GM18951 (cell line): ENCODE results near the gene STAT3.
A peak's percentile ranks its signal among the peaks of the same experiment; 100 is the strongest.
"Not testable (repeated sequence)": the region's sequence is repeated elsewhere in the genome, so short reads cannot be mapped to it uniquely, and the experiment has no call there.

Source experiments
- POLR2A ChIP-seq: IDR thresholded peaks from 4 replicates; pipeline ENCODE4 v1.6.1; 2011; ENCODE audit warnings: mild to moderate bottlenecking; ENCODE audit not compliant: insufficient read length, insufficient read depth; ENCODE audit errors: extremely low read depth
- in situ Hi-C: fragments of 300-500 bp; cut with MboI; formaldehyde crosslinking; loops from one replicate; pipeline ENCODE4 v1.12.0; 2022; ENCODE audit warnings: low sequenced_read_pairs, mixed read lengths, inconsistent platforms; ENCODE audit not compliant: unreplicated experiment

STAT3 gene

DNA sequence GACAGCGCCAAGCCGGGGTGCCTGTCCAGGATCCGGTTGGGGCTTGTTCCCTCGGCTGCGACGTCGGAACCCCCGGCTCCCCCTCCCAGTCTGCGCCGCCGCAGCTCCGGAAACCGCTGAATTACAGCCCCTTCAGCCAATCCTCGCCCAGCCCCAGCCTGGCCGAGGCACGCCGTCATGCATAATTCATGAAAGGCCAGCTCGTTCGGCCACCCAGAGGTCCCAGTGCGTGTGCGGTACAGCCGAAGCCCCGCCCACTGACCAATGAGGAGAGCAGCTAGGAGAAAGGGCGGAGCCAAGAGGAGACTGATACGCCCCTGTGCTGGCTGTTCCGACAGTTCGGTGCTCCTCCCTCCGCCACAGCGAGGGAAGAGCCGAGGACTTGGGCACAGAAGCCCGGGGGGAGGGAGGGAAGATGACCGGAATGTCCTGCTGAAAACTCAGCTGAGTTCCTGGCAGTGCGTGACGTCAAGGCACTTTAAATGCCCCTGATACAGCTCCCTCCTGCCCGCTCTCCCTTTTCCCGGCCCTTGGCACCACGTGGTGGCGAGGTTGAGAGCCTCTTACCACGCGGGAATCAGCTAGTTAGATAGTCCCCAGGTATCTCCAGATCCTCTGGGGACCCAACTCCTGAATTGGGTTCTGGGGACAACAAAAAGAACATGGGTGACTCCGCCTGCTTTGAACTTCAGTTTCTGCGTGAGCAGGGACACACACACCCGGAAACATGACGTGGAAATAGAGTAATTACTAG lies at the start of gene STAT3:
STAT3 (minus strand) TSS at position 62 of the 754 bp plus-strand sequence. CDS start 39,926 bp downstream, outside the sequence.
- in situ Hi-C loops = no loop called here
- peak; percentile 69 for TF ChIP-seq POLR2A

DNA sequence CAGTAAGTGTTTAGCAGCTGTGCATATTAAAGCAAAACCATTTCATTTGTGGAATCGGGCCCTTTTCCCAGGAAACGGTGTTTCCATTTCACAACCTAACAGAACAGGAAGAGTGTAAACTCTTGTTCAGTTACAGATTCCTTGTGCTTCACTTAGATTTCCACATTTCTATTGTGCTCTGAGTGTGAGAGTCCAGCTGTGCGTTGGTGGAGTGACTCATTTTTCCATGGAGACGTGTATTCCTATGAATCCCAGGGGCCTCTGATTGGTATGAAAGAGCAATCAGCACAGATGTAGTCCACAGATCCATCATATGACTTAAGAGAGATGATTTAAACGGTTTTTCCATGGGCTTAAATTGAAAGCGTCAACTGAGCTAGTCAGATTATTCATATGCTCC lies 48.1 kb upstream of the STAT3 start:
- no peak for TF ChIP-seq POLR2A
- in situ Hi-C loops = loop anchor here (5.0 kb wide), 1 partner anchor 91 kb away; no protein-coding TSS in a partner anchor

DNA sequence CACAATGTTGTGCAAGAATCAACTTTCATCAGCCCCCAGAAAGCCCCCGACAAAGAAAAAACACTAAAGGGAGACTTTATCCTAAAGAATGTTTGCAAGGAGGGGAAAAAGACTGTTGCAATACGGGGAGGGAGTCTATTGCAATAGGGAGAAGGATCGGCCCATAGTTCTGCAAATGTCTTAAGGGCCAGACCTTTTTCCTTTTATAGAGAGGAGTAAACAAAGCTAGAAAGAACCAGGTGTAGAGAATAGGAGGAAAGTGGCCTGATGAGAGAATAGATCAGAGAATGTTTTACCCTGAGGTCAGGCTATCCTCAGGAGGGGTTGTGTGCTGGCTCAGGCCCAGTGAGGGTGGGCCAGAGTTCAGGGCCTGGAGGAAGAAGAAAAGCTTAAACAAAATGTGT lies 43.5 kb upstream of the STAT3 start:
- no peak for TF ChIP-seq POLR2A
- in situ Hi-C loops = no loop called here

DNA sequence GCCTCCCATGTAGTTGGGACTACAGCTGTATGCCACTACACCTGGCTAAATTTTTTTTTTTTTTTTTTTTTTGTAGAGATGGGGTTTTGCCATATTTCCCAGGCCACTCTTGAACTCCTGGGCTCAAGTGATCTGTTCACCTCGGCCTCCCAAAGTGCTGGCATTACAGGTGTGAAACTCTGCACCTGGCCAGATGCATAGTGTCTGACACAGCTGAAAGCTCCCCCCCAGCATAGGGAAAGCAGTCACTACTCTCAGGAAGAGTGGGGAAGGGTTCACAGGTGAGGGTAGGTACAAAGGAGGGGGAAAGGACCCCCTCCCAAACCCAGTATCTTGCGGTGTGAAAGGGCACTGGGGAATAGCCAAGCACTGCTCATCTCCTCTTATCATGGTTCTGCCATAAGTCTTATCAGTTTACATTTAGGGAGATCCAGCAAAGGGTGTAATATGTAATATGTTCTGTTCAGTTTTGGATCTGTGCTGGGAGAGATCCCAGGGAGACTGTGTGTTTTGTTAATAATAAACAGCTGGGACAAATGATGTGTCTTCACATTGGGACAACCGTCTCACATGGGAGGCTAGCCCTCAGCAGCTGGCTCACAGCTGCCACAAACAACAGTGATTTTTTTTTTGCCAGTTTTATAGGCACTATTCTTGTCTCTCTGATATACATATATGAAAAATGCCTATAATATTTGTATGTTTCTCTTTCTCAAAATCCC lies 41.6 kb upstream of the STAT3 start:
- in situ Hi-C loops = no loop called here

DNA sequence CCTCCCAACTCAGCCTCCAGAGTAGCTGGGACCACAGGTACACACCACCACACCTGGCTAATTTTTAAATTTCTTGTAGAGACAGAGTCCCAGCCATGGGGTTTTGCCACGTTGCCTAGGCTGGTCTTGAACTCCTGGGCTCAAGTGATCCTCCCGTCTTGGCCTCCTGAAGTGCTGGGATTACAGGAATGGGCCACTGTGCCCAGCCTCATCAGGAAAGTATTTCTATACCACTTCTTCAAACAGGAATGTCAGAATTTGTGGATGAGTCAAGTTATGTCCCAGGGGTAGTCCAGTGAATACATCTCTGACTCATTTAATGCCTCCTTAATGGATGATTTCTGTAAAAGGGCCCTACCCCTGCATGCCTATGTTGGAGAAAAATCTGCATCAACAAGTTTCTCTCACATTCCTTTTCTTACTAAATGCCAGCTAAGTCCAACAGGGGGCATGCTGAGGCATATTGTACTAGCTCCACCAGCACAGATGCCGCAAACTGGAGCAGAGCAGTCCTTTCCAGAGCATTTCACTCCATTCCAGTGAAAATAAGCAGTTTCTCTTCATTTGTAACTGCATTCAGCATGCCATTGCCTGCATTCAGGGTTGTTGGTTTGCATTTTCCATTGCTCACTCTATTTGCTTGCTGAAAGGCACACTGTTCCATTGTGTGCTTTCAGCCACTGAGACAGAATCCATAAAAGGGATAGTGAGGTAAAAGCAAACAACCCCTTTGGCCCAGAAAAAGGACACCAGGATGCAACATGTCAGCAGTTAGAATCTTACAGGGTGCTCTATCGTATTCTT lies 40.1 kb upstream of the STAT3 start:
- in situ Hi-C loops = no loop called here
- TF ChIP-seq POLR2A = no peak

More for the DNA sequence above, 41.6 kb upstream of the STAT3 start:
- TF ChIP-seq POLR2A = no peak

DNA sequence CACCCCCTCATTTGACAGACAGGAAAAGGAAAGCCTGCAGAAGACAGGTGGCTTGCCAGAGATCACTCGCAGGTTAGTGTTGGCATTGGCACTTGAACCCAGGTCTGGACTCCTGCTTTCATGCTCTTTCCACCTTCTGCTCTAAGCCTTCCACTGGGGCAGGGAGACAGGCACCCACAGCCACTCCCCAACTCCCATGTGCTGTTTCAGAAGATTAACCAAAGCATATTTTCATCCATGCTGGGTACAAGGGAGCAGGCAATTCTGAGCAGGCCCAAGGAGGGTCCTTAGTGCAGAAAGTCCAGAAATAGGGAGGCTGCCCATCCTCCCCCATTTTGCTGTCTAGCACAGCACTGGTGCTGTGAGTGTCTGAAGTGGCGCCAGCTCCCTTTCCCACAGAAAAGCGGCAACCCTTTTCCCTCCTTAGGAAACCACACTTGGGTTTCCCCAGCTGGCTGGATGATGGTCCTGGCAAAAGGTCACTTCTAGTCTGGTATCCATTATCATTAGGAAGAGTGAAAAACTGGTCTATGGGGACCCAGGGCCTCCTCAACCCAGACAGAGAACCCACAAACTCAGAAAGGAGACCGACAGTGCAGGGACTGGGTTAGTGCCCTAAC lies 36.9 kb upstream of the STAT3 start:
- in situ Hi-C loops = no loop called here
- TF ChIP-seq POLR2A = no peak

DNA sequence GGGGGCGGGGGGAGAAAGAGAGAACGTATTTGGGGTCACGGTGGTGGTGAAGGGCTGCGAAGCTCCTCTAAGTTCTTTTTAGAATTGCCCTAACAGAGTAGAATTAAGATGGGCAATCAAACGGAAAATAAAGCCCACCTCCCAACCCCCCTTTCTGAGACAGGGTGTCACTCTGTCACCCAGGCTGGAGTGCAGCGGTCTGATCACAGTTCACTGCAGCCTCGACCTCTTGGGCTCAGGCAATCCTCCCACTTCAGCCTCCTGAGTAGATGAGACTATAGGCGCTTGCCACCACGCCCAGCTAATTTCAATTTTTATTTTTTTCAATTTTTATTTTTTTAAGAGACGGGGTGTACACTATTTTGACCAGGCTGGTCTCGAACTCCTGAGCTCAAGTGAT lies 35.5 kb upstream of the STAT3 start:
- in situ Hi-C loops = no loop called here
- TF ChIP-seq POLR2A = no peak

DNA sequence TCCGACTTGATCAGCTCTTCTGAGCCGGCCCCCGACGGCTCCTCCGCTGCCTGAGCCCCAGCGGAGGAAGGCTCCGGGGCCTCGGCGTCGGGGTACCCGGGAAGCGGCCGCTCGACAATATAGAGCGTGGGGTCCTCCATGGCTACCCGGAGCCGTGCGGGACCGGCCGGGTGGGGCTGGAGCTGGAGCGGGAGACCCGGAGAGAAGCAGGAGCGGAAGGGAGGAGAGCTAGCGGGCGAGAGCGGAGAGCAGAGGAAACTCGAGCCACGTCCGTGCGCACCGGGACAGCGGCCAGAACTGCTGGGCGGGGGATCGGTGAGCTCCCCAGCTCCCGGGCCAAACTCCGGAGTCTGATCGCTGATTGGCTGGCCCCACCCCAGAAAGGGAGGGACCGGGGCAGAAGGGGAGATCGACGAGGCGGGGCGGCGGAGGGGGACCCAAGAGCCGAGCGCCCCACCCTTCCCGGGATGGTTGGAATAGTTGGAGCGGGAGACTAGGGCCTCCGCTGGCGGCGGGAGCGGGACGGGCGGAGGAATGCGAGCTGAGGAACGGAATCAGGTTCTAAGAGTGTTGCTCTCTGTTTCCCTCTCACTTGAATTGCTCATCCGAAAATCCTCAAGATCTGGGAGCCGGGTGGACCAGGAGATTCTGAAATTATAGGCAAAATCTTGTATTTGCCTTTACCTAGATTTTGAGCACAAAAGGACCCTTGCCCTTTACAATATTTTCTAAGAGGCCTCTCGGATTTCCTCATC lies 34.9 kb upstream of the STAT3 start, which contains the start of gene CAVIN1:
CAVIN1 (minus strand) TSS at position 299 of the 755 bp plus-strand sequence; CDS start at position 140, 159 bp downstream.
- no peak for TF ChIP-seq POLR2A
- in situ Hi-C loops = no loop called here

DNA sequence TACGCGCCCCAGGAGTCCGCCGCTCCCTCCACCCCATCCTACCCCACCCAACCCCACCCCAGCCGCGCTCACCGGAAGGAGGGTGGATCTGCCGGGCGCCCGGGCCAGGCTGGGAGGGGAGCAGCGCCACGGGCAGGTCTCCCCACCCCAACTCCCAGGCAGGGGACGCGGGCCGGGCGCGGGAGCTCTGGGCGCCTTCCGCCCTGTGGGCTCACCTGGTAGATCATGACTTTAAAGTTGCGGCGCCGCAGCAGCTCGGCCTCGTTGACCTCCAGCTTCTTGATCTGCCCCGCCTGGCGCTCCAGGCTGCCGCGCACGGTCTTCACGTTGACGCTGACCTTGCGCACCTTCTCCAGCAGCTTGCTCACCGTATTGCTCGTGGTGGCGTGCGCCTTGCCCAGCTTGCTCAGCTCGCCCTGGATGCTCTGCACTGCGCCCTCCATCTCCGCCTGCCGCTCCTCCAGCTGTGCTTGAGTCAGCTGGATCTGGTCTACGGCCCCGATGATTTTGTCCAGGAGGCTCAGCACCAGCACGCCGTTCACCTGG lies 34.2 kb upstream of the STAT3 start:
- no peak for TF ChIP-seq POLR2A
- in situ Hi-C loops = no loop called here

DNA sequence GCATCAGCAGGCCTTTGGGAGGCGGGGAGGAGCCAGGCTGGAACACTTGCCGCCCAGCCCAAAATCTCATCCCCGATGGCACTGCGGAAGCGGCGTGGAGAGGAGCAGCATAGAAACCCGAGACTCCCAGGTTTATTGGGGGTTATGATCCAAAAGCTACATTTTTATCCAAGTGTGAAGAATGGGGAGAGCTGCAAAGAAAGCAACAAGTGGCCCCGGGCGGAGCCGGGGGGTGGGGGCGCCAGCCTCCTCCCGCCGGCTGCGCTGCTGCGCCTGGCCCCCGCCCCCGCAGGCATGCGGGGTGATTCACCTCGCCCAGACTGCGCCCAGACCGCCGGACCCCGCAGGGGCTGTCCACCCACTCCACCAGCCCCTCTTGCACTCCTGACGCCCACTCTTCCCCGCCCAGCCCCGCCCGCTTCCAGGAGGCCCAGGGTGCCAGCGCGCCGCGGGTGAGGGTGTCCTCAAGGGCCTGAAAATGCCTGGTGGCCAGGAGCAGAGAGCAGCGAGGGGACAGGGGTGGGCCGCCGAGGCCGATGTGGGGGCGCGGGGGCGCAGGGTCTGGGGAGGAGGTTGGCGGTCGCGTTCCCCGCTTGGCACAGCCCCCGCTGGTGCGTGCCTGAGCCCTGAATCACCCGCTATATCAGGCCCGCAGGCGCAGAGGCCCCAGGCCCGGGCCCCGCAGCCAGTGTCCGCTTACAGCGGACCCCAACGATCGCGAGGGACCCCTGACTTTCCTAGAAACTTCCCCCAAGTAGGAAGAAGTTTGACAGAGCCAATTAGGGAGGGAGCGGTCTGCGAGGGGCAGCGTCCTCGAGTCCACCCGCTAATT lies 33.5 kb upstream of the STAT3 start:
- no peak for TF ChIP-seq POLR2A

DNA sequence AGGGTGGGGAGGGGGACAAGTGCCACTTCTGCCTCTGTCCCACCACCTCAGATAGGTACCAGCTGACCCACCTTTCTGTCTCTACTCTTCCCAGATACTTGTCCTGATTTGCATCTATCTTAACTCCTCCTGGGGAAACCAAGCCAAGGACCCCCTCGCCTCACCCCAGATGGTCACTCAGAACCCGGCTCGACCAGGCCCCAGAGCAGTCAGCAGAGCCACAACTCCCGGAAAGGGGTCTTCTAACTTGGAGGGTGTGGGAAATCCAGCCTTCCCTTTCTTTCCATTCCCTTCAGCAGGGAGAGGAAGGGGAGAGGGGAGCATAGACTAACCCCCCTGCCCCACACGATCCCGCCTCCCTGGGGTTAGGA lies 32.9 kb upstream of the STAT3 start:
- in situ Hi-C loops = no loop called here
- TF ChIP-seq POLR2A = no peak

More for the DNA sequence above, 33.5 kb upstream of the STAT3 start:
- in situ Hi-C loops = no loop called here

DNA sequence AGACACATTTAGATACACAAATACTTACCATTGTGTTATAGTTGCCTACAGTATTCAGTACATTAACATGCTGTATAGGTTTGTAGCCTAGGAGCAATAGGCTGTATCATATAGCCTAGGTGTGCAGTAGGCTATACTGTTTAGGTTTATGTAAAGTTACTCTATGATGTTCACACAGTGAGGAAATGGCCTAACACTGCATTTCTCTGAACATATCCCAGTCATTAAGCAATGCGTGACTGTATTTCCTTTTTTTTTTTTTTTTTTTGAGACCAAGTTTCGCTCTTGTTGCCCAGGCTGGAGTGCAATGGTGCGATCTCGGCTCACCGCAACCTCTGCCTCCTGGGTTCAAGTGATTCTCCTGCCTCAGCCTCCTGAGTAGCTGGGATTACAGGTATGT lies 29.7 kb upstream of the STAT3 start:
- in situ Hi-C loops = not testable (repeated sequence)
